Vagina (tissue), 2 donors: ENCODE data around the gene AGT. TPM values are rescaled to one million over a fixed set of nuclear protein-coding genes. Genes with fewer than 3 reads are reported as not detected.

ENCODE experiments used
- DNase-seq, 2 donors: peaks; one replicate each; pipeline ENCODE4 v3.0.0-alpha.2; 2017; ENCODE audit errors: extremely low spot score in 2 of 2
- H3K27ac ChIP-seq: fragments of 200-600 bp; sonication (generic); one replicate; pipeline ENCODE4 v1.5.1; 2019
- H3K27me3 ChIP-seq: fragments of 200-600 bp; sonication (generic); one replicate; pipeline ENCODE4 v1.5.1; 2019
- H3K36me3 ChIP-seq, 2 donors: fragments of 200-600 bp; sonication (generic); one replicate each; pipeline ENCODE4 v1.5.1; 2017 to 2019
- H3K4me1 ChIP-seq: fragments of 200-600 bp; sonication (generic); one replicate; pipeline ENCODE4 v1.5.1; 2019
- H3K4me3 ChIP-seq, 2 donors: fragments of 200-600 bp; sonication (generic); 1 replicate in 1 of 2; 2 replicates in 1 of 2; pipeline ENCODE4 v1.5.1; 2016 to 2019
- H3K9me3 ChIP-seq: fragments of 200-600 bp; sonication (generic); one replicate; pipeline ENCODE4 v1.5.1; 2019
- CTCF ChIP-seq, 3 experiments: fragments of 450-650 bp in 2 of 3; fragments of 200-600 bp in 1 of 3; sonication (generic) in 1 of 3; IDR thresholded peaks; one replicate each; pipeline ENCODE4 v1.5.1; 2017 to 2019; ENCODE audit warnings: antibody characterized with exemption in 3 of 3, mild to moderate bottlenecking in 2 of 3, moderate library complexity in 2 of 3
- POLR2A ChIP-seq, 2 donors: fragments of 450-650 bp; IDR thresholded peaks; one replicate each; pipeline ENCODE4 v1.6.1; 2017; ENCODE audit warnings: antibody characterized with exemption in 2 of 2, mild to moderate bottlenecking in 2 of 2, moderate library complexity in 2 of 2
- POLR2AphosphoS5 ChIP-seq, 2 donors: sonication (generic); formaldehyde crosslinking; IDR thresholded peaks; one replicate each; pipeline ENCODE4 v1.9.0; 2017; ENCODE audit warnings: antibody characterized with exemption in 2 of 2, mild to moderate bottlenecking in 2 of 2, low read depth in 1 of 2; ENCODE audit not compliant: insufficient read depth in 1 of 2
- intact Hi-C: fragments of 100-400 bp; cut with DNase I; formaldehyde crosslinking; loops from one replicate; pipeline ENCODE4 v1.15.1; 2023
- total RNA-seq: library from RNA; depleted of rRNA; stranded (reverse); fragments of >200 nt; gene quantifications from one replicate; pipeline ENCODE4 v1.2.3, GENCODE V29; 2016

AGT gene
- total RNA-seq, 1 donor from 2014 or later: 9.6 TPM

- intact Hi-C loops: loop anchor here (5.0 kb wide), 1 partner anchor 1999 kb away; no protein-coding TSS in a partner anchor
Observed at GRCh38 chr1:230747890-230748800, 34.2 kb upstream of the AGT start.

GRCh38 chr1:230747127-230747730, 33.3 kb upstream of the AGT start, which contains the start of gene CAPN9:
TSS of gene CAPN9 (plus strand) at chr1:230747388. CDS start at chr1:230747497, 109 bp downstream.
- Histone ChIP-seq H3K4me3 (no peak within 1 kb of the TSS), H3K36me3 (no peaks in the 10 kb centered on the region), H3K9me3 (no peaks in the 10 kb centered on the region), H3K27ac (no peak within 1 kb of the TSS), H3K4me1 (no peaks in the 10 kb centered on the region), H3K27me3 (no peaks in the 10 kb centered on the region)
- intact Hi-C loops: loop anchor here (5.0 kb wide), 1 partner anchor 2000 kb away; no protein-coding TSS in a partner anchor
- DNase-seq: no peak
- TF ChIP-seq POLR2A (IDR thresholded peaks at IDR 0.05): no peak
- no peak for TF ChIP-seq POLR2AphosphoS5 (IDR thresholded peaks at IDR 0.05; ENCODE audit: insufficient read depth in 1 of 2, low read depth in 1 of 2)
- no peak for TF ChIP-seq CTCF (IDR thresholded peaks at IDR 0.05)

More at GRCh38 chr1:230747890-230748800, 34.2 kb upstream of the AGT start:
- Histone ChIP-seq H3K36me3 (no peaks in the 10 kb centered on the region), H3K4me3 (no peak overlapping the region), H3K9me3 (no peaks in the 10 kb centered on the region), H3K27ac (no peak overlapping the region), H3K4me1 (no peaks in the 10 kb centered on the region), H3K27me3 (no peaks in the 10 kb centered on the region)
- no peak for DNase-seq
- TF ChIP-seq CTCF (IDR thresholded peaks at IDR 0.05): no peak
- no peak for TF ChIP-seq POLR2A (IDR thresholded peaks at IDR 0.05)
- TF ChIP-seq POLR2AphosphoS5 (IDR thresholded peaks at IDR 0.05; ENCODE audit: insufficient read depth in 1 of 2, low read depth in 1 of 2): no peak

GRCh38 chr1:230746617-230747016, 32.7 kb upstream of the AGT start:
- Histone ChIP-seq H3K4me3 (no peak overlapping the region), H3K36me3 (no peaks in the 10 kb centered on the region), H3K9me3 (no peaks in the 10 kb centered on the region), H3K27me3 (no peaks in the 10 kb centered on the region), H3K27ac (no peak overlapping the region), H3K4me1 (no peaks in the 10 kb centered on the region)
- intact Hi-C loops: loop anchor here (5.0 kb wide), 1 partner anchor 2001 kb away; no protein-coding TSS in a partner anchor
- no peak for DNase-seq
- TF ChIP-seq CTCF (IDR thresholded peaks at IDR 0.05) (no peak), POLR2A (IDR thresholded peaks at IDR 0.05) (no peak), POLR2AphosphoS5 (IDR thresholded peaks at IDR 0.05; ENCODE audit: insufficient read depth in 1 of 2, low read depth in 1 of 2) (no peak)

GRCh38 chr1:230745071-230745470, 31.1 kb upstream of the AGT start:
- TF ChIP-seq POLR2AphosphoS5 (IDR thresholded peaks at IDR 0.05; ENCODE audit: insufficient read depth in 1 of 2, low read depth in 1 of 2): no peak
- Histone ChIP-seq H3K36me3 (no peaks in the 10 kb centered on the region), H3K4me3 (no peak overlapping the region), H3K4me1 (no peaks in the 10 kb centered on the region), H3K27ac (no peak overlapping the region), H3K27me3 (no peaks in the 10 kb centered on the region), H3K9me3 (no peaks in the 10 kb centered on the region)
- intact Hi-C loops: loop anchor here (5.0 kb wide), 1 partner anchor 2002 kb away; no protein-coding TSS in a partner anchor
- no peak for DNase-seq

- Histone ChIP-seq H3K27me3 (no peaks in the 10 kb centered on the region), H3K27ac (no peak overlapping the region), H3K9me3 (no peaks in the 10 kb centered on the region), H3K4me3 (no peak overlapping the region), H3K36me3 (no peaks in the 10 kb centered on the region), H3K4me1 (no peaks in the 10 kb centered on the region)
- no peak for DNase-seq
- TF ChIP-seq POLR2A (IDR thresholded peaks at IDR 0.05) (no peak), POLR2AphosphoS5 (IDR thresholded peaks at IDR 0.05; ENCODE audit: insufficient read depth in 1 of 2, low read depth in 1 of 2) (no peak), CTCF (IDR thresholded peaks at IDR 0.05) (no peak)
- intact Hi-C loops: no loop called here
Observed at GRCh38 chr1:230744382-230744781, 30.5 kb upstream of the AGT start.
